Stimulated activated naive CD4-positive, alpha-beta T cell treated with Interleukin-2 at 50 U/mL for 16 hours (primary cell): ENCODE measurements around the gene CDKN2B-AS1.

Experiments used
- DNase-seq: peaks from one replicate; lab custom pipeline; 2025; lab: John Stamatoyannopoulos, UW

Gene CDKN2B-AS1

DNA sequence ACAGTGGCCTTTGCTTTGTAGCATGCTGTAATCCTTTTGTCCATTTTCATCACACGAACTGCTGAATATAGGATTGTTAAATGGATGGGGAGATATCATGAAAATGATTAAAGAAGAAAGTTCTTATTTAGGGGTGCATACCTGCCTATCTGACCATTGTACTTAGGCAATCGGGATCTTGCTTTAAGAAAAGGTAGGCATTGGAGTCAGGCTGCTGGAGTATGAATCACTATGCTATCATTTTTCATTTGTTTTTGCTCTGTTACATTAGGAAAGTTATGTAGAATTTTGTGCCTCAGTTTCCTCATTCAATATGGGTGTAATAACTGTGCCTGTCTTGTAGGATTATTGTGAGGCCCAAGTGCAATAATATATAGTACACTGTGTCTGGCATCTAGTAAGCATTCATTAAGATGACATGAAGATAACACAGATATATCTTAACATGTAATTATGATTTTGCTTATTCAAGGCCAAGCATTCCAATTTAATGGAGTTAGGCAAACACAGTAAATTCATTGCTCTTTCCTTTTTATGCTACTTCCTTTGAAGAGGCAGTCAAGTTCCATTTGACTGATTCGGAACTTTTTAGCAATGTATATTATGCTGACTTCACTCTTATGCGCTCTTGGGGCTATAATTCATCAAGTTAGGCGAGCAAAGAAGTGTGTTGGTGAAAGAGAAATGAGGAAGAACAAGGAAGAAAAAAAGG, 124.4 kb downstream of the CDKN2B-AS1 start:
- DNase-seq = no peak

DNA sequence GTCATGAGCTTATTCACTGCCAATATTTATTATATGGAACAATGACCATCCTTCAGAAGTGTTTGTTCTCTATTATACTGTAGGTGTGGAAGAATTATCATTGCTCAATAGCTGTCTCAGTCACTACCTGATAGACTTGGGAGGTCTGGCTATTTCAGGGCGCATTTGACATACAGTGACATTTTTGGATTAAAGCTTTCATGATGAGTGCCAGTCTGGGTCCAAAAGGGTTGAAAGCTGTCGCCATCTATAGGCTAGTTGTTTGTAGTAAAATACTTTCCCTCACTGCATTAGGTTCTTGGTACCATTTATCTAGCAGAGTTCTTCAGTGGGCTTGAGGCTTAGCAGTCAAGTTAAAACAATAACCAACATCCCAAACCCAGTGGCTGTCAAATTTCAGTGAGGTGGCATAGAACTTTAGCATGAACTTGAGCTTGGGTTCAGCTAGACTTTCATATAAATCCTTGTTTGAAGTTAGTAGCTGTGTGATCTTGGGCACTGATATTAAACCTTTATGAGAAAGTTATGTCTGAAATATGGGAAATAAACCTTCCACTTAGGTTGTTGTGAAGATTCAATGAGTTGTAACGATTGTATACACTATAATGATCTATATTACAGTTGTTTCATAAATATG, 125.0 kb downstream of the CDKN2B-AS1 start:
- no peak for DNase-seq

GRCh38 chr9:22120159-22120549, 125.6 kb downstream of the CDKN2B-AS1 start:
- DNase-seq = no peak

- no peak for DNase-seq
These were observed 126.0 kb downstream of the CDKN2B-AS1 start for GRCh38 chr9:22120595-22120994.

- no peak for DNase-seq
These were observed 129.8 kb downstream of the CDKN2B-AS1 start for GRCh38 chr9:22124263-22125011.

GRCh38 chr9:22129133-22129532, 134.5 kb downstream of the CDKN2B-AS1 start:
- DNase-seq = no peak

DNA sequence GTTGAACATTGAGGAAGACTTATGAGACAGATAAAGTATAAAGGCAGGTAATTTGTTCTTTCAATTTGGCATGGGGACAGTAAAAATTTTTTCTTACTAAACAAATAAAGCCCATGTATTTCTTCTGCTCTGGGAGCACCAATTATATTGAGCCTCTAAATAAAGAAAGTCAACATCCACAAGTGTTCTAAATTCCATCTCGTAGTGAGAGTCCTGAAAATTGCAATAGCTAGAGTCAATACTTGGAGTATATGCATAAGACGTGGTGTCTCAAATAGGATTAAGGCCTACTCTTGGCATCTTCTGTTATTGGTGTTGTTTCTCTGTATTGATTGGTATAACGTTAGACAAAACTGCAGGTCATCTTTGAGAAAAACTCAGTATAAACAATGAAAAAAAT, 135.0 kb downstream of the CDKN2B-AS1 start:
- DNase-seq = no peak

DNA sequence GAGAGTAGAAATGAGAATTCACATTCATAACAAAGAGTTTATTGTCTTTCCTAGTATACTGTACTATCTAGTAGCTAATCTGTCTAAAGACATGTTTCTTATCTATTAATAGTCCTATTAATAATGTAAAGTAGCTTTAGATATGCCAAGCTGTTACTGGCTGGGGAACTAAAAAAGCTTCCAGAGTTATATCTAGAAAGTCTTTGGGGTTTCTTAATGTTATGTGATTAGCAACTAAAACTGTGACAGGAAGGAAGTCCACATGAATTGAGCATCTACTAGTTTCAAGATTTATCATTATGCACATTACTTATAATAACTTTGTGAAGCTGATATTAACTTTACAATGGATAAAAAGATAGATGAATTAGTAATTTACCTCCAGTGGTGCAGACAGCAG, 137.2 kb downstream of the CDKN2B-AS1 start:
- no peak for DNase-seq

GRCh38 chr9:22134390-22134789, 139.8 kb downstream of the CDKN2B-AS1 start:
- no peak for DNase-seq

- no peak for DNase-seq
These were observed 142.0 kb downstream of the CDKN2B-AS1 start for GRCh38 chr9:22136461-22137096.

DNA sequence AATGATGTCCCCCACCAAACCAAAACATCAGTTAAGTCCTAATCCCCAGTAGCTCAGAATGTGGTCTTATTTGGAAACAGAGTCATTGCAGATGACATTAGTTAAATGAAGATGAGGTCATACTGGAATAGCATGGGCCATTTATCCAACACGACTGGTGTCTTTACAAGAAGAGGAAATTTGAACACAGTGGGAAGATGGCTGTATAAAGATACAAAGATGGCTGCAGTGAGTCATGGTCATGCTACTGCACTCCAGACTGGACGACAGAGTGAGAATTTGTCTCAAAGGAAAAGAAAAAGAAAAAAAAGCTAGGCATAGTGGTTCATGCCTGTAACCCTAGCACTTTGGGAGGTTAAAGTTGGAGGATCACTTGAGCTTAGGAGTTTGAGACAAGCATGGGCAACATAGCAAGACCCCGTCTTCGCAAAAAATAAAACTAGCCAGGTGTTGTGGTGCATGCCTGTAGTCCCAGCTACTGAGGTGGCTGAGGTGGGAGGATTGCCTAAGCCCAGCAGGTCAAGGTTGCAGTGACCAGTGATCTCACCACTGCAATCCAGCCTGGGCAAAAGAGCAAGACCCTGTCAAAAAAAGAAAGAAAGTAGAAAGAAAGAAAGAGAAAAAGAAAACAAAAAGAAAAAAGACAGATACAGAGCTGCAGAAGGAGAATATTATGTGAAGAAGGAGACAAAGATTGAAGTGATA, 144.5 kb downstream of the CDKN2B-AS1 start:
- no peak for DNase-seq

GRCh38 chr9:22141908-22142307, 147.3 kb downstream of the CDKN2B-AS1 start:
- no peak for DNase-seq

GRCh38 chr9:22142671-22143070, 148.1 kb downstream of the CDKN2B-AS1 start:
- DNase-seq = no peak

- DNase-seq = no peak
These were observed 149.4 kb downstream of the CDKN2B-AS1 start for GRCh38 chr9:22143799-22144625.

GRCh38 chr9:22146604-22147003, 152.0 kb downstream of the CDKN2B-AS1 start:
- no peak for DNase-seq

- no peak for DNase-seq
These were observed 153.4 kb downstream of the CDKN2B-AS1 start for GRCh38 chr9:22147813-22148527.

GRCh38 chr9:22148528-22148875, 153.9 kb downstream of the CDKN2B-AS1 start:
- no peak for DNase-seq

DNA sequence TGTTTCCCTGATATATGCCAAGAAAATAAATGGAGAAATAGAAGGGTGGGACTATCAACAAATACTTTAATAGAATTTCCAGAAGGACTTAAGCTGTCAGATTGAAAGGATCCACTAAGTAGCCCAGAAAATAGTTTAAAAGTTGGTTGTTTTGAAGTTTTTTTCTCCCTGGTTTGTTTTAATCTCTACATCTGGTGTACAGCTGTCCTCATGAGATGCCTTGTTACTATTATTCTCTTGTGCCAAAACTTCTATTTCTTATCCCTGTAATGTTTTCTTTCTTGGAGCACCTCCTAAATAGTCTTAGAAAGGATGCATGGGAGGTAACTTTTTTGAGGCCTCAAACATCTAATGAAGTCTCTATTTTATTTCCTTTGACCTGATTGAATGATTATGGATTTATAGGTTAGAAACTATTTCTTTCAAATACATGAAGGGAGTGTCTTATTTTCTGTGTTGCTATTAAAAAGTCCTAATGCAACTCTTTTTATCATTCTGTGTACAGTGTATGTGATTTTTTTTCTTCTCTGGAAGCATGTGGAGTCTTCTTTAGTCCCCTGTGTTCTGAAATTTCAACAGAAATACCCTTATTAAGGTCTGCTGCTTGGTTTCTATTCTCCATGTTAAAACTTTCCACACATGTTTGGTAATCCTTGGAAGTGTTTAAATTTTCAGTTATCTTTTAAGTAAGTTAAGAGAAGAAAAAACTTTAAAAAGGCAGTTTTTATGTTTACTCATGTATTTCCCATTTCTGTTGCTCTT, 154.5 kb downstream of the CDKN2B-AS1 start:
- DNase-seq = no peak

GRCh38 chr9:22154064-22154463, 159.5 kb downstream of the CDKN2B-AS1 start:
- no peak for DNase-seq

- no peak for DNase-seq
These were observed 162.0 kb downstream of the CDKN2B-AS1 start for GRCh38 chr9:22156586-22156985.
